Measurements from ENCODE around the gene C19orf47. TPM values are rescaled to one million over a fixed set of nuclear protein-coding genes. Genes with fewer than 3 reads are reported as not detected.

The C19orf47 gene, protein sequence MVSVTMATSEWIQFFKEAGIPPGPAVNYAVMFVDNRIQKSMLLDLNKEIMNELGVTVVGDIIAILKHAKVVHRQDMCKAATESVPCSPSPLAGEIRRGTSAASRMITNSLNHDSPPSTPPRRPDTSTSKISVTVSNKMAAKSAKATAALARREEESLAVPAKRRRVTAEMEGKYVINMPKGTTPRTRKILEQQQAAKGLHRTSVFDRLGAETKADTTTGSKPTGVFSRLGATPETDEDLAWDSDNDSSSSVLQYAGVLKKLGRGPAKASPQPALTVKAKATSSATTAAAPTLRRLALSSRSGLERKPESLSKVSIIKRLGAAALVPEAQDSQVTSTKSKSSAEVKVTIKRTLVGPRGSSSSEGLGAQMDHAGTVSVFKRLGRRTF
- total RNA-seq: 16.4 TPM

DNA sequence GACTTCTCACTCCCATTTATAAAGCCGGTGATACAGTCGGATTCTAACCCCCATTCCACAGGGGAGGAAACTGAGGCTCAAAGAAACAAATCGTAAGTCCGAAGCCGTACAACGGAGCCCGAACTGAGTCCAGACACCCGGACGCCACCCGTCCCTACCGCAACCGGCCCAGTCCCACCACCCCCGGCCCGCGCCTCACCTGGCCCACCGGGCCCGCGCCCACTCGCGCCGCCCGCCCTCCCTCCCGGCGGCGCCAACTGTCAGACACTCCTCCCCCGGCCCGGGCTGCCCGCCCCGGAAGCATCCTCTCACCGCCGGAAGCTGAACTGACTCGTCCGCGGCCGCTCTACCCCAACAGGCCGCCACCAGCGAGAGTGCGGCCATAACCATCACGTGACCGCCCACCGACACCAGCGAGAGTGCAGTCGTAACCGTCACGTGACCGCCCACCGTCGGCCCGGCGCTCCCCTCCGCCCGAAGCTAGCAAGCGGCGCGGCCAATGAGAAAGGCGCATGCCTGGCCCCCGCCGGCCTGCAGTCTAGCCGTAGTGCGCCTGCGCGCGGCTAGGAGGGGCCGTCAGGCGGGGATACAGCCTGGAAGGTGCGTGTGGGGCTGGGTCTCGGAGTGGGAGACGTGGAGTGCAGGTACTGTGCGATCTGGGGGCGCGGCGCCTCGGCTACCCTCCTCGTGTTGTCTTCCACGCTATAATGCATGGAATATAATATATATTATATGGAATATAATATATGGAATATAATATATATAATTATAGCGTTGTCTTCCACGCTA, at the start of gene C19orf47, which contains the start of gene PLD3:
Gene C19orf47, minus strand, starts transcription at position 273 of the 789 bp plus-strand sequence. CDS start 6,540 bp downstream, outside the sequence.
Gene PLD3, plus strand, starts transcription at position 571 of the 789 bp plus-strand sequence. CDS start 17,789 bp downstream, outside the sequence.

DNA sequence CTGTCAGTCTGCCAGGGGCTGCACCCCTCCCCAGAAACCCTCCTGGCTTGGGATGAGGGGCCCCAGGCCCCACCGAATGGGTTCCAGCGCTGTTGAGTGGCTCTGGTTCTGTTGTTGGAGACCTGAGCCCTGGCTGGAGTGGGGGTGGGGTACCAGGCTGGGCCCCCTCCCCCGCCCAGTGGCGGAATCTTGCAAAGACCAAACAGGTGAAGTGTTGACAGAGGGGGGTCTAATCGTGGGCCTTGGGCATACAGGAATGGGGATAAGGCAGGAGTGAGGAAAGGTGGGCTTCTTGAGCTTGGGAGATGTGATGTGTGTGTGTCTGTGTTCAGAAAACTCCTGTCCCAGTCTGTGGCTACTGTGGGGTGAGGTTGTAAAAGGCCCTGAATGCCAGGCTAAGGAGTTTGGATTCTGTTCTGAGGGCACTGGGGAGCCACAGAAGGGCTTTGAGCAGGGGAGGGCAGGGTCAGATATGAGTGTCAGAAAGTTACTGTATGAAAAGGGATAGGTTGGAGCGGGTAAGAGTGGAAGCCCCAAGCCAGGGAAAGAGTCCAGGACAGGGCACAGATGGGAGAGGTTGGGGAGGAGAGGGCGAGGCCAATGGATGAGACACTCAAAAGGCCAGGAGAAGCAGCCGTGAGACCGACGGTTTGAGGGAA, 42.0 kb upstream of the C19orf47 start, which contains the start of gene HIPK4:
Gene HIPK4, minus strand, starts transcription at position 98 of the 659 bp plus-strand sequence. CDS start 279 bp downstream, outside the sequence.

DNA sequence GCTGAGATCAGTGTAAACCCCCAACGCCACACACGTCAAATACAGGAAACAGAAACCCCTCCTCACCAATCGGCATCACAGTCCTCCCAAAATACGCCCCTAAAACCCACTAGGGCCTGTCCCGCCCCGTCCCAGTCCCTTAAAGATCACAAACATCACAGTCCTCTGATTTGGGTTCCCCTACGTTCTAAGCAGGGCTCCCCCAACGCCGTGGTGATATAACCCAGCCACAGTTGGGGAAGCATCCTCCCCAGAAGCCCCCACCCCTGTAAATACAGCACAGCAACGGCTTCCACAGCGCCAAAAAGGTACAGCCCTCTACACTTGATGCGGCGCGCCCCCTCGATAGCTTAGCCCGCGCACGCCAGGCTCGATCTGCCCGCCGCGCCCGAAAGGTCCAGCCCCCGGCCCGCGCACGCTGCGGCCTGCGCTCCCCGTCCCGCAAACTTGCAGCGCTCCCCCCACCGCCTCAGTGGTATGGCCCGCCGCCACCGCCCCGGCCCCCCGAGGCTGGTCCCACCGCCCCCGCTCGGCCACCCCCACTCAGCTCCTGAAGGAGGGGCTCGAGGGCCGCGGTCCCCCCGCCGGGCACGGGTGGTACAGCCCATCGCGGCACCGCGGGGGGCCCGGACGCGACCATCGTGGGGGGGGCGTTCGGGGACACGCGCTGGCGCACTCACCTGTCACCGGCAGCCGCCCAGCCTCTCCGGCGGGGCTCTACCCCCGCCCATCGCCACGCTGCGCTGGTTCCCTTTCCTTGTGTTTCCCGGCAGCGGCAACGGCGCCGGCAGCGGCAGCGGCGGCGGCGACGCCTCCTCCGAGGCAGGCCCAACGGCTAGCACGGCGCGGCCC, 63.5 kb downstream of the C19orf47 start, which contains the start of gene AKT2:
Gene AKT2, minus strand, starts transcription at position 845 of the 852 bp plus-strand sequence. CDS start 20,078 bp downstream, outside the sequence.

Other genes starting within 250 kb of the C19orf47 start
- 12.8 TPM for gene MAP3K10, start 157.0 kb downstream of the C19orf47 start, total RNA-seq
- gene TTC9B, start 130.0 kb downstream of the C19orf47 start, total RNA-seq: 5.7 TPM
- gene CCNP, start 121.7 kb downstream of the C19orf47 start, total RNA-seq: not detected
- gene AKT2, start 63.1 kb downstream of the C19orf47 start, total RNA-seq: 174 TPM
- gene PLD3, start 298 bp upstream of the C19orf47 start, total RNA-seq: 371 TPM
- gene HIPK4, start 41.8 kb upstream of the C19orf47 start, total RNA-seq: not detected
- gene PRX, start 65.0 kb upstream of the C19orf47 start, total RNA-seq: 13.4 TPM
- gene SERTAD1, start 77.6 kb upstream of the C19orf47 start, total RNA-seq: 4.1 TPM
- gene SERTAD3, start 95.9 kb upstream of the C19orf47 start, total RNA-seq: 15.1 TPM
- 43.0 TPM for gene BLVRB, start 117.3 kb upstream of the C19orf47 start, total RNA-seq
- gene SPTBN4, start 118.6 kb upstream of the C19orf47 start, total RNA-seq: 14.8 TPM
- 11.7 TPM for gene SHKBP1, start 228.5 kb upstream of the C19orf47 start, total RNA-seq